ENCODE data around the gene ZNF460. TPM values are rescaled to one million over a fixed set of nuclear protein-coding genes. Genes with fewer than 3 reads are reported as not detected.

Gene ZNF460
- 6.3 and 9.1 TPM in 2 replicates for polyA plus RNA-seq

GRCh38 chr19:57280165-57280961 is at the start of gene ZNF460:
ZNF460 (plus strand) TSS chr19:57280485; CDS start chr19:57280807, 322 bp downstream.

GRCh38 chr19:57240311-57241090 is 39.8 kb upstream of the ZNF460 start, which contains the start of gene ZNF805:
ZNF805 (plus strand) TSS chr19:57240632; CDS start chr19:57240892, 260 bp downstream.

GRCh38 chr19:57320180-57321084 is 40.1 kb downstream of the ZNF460 start, which contains the start of gene ZNF543:
ZNF543 (plus strand) TSS chr19:57320472; CDS start chr19:57320854, 382 bp downstream.

Other genes starting within 250 kb of the ZNF460 start
- gene USP29, start 160.5 kb upstream of the ZNF460 start, polyA plus RNA-seq = not detected in 2 replicates
- not detected in 2 replicates for gene ZIM3, start 135.3 kb upstream of the ZNF460 start, polyA plus RNA-seq
- gene DUXA, start 113.0 kb upstream of the ZNF460 start, polyA plus RNA-seq = not detected in 2 replicates
- gene ZNF264, start 89.0 kb upstream of the ZNF460 start, polyA plus RNA-seq = 1.1 and 1.4 TPM in 2 replicates
- gene AURKC, start 49.5 kb upstream of the ZNF460 start, polyA plus RNA-seq = 1.0 and 7.8 TPM in 2 replicates
- 1.0 and 2.1 TPM in 2 replicates for gene ZNF805, start 39.9 kb upstream of the ZNF460 start, polyA plus RNA-seq
- gene ZNF543, start 40.0 kb downstream of the ZNF460 start, polyA plus RNA-seq = 1.0 and 1.2 TPM in 2 replicates
- gene ZNF304, start 70.8 kb downstream of the ZNF460 start, polyA plus RNA-seq = 1.7 and 3.0 TPM in 2 replicates
- gene TRAPPC2B, start 83.1 kb downstream of the ZNF460 start, polyA plus RNA-seq = 115 and 174 TPM in 2 replicates
- gene ZNF547, start 83.1 kb downstream of the ZNF460 start, polyA plus RNA-seq = 7.0 and 8.8 TPM in 2 replicates
- gene ZNF548, start 109.4 kb downstream of the ZNF460 start, polyA plus RNA-seq = 0.88 and 1.4 TPM in 2 replicates
- 3.6 and 9.0 TPM in 2 replicates for gene ZNF17, start 130.7 kb downstream of the ZNF460 start, polyA plus RNA-seq
- 6.2 and 14.8 TPM in 2 replicates for gene ZNF749, start 154.8 kb downstream of the ZNF460 start, polyA plus RNA-seq
- 1.3 and 2.1 TPM in 2 replicates for gene VN1R1, start 176.7 kb downstream of the ZNF460 start, polyA plus RNA-seq
- gene ZNF772, start 197.1 kb downstream of the ZNF460 start, polyA plus RNA-seq = 3.0 and 6.0 TPM in 2 replicates
- gene ZNF419, start 207.3 kb downstream of the ZNF460 start, polyA plus RNA-seq = 2.4 and 7.4 TPM in 2 replicates
- gene ZNF773, start 219.5 kb downstream of the ZNF460 start, polyA plus RNA-seq = 1.4 and 4.0 TPM in 2 replicates
- 2.5 and 3.0 TPM in 2 replicates for gene ZNF549, start 246.9 kb downstream of the ZNF460 start, polyA plus RNA-seq

Data from Purkinje cell (primary cell).